OCI-LY7 (cell line): ENCODE results near the gene BBOX1. TPM values are rescaled to one million over a fixed set of nuclear protein-coding genes. Genes with fewer than 3 reads are reported as not detected.
"Not testable (repeated sequence)": the region's sequence is repeated elsewhere in the genome, so short reads cannot be mapped to it uniquely, and the experiment has no call there.

ENCODE experiments used
- BruUV-seq: library from RNA; stranded (reverse); fragments of 400-500 nt; replicated peaks from 2 replicates; lab custom pipeline; 2021; lab: Mats Ljungman, UMichigan
- CTCF ChIA-PET: fragments of 300-600 bp; sonication (Branson Sonifier 250); formaldehyde crosslinking; loops from one replicate; lab custom pipeline; 2022; ENCODE audit warnings: antibody characterized with exemption; ENCODE audit not compliant: unreplicated experiment; lab: Charles Lee
- POLR2A ChIA-PET: fragments of 300-600 bp; sonication (Branson Sonifier 250); formaldehyde crosslinking; loops from one replicate; lab custom pipeline; 2022; ENCODE audit warnings: antibody characterized with exemption; lab: Charles Lee
- DNase-seq: peaks from one replicate; pipeline ENCODE4 v3.0.0-alpha.2; 2015; ENCODE audit warnings: low spot score
- H2AFZ ChIP-seq: fragments of 200-600 bp; sonication (generic), shearing (Covaris generic); 2 replicates; pipeline ENCODE4 v1.6.1; 2014; ENCODE audit warnings: mild to moderate bottlenecking, antibody characterized with exemption, low read length, moderate library complexity
- H3K27ac ChIP-seq: fragments of 200-600 bp; sonication (generic); 2 replicates; pipeline ENCODE4 v1.5.1; 2014; ENCODE audit warnings: mixed run types, low read depth, mild to moderate bottlenecking, moderate library complexity, low read length, inconsistent platforms; ENCODE audit not compliant: poor library complexity, severe bottlenecking
- H3K36me3 ChIP-seq: fragments of 200-600 bp; sonication (generic); 2 replicates; pipeline ENCODE4 v1.6.1; 2014; ENCODE audit warnings: mild to moderate bottlenecking, antibody characterized with exemption, low read length, moderate library complexity, mixed read lengths; ENCODE audit not compliant: insufficient read depth
- H3K4me1 ChIP-seq: fragments of 200-600 bp; sonication (generic); 2 replicates; pipeline ENCODE4 v1.5.1; 2014; ENCODE audit warnings: mild to moderate bottlenecking, low read length; ENCODE audit not compliant: insufficient read depth, poor library complexity, severe bottlenecking
- H3K4me2 ChIP-seq: fragments of 200-600 bp; sonication (generic); 2 replicates; pipeline ENCODE4 v1.6.1; 2014; ENCODE audit warnings: mild to moderate bottlenecking, low read length
- H3K4me3 ChIP-seq: fragments of 200-600 bp; sonication (generic); 2 replicates; pipeline ENCODE4 v1.5.1; 2014; ENCODE audit warnings: mild to moderate bottlenecking, low read depth, low read length; ENCODE audit not compliant: poor library complexity, severe bottlenecking
- H3K79me2 ChIP-seq: fragments of 200-600 bp; sonication (generic); 2 replicates; pipeline ENCODE4 v1.6.1; 2016; ENCODE audit warnings: low read depth, mild to moderate bottlenecking, low read length, moderate library complexity, mixed read lengths; ENCODE audit not compliant: insufficient read depth
- H3K9me2 ChIP-seq: fragments of 200-600 bp; sonication (generic); 2 replicates; pipeline ENCODE4 v1.6.1; 2016; ENCODE audit warnings: mild to moderate bottlenecking, low read length, mixed read lengths; ENCODE audit not compliant: insufficient read depth
- H3K9me3 ChIP-seq: fragments of 200-600 bp; sonication (generic); 2 replicates; pipeline ENCODE4 v1.6.1; 2014; ENCODE audit warnings: mild to moderate bottlenecking, mixed run types, low read length, mixed read lengths
- H4K20me1 ChIP-seq: fragments of 200-600 bp; sonication (generic); 2 replicates; pipeline ENCODE4 v1.6.1; 2014; ENCODE audit warnings: mild to moderate bottlenecking, antibody characterized with exemption, low read length, moderate library complexity, mixed read lengths; ENCODE audit not compliant: insufficient read depth
- EZH2phosphoT487 ChIP-seq: fragments of 200-600 bp; sonication (generic); IDR thresholded peaks from 2 replicates; pipeline ENCODE4 v1.6.1; 2018; ENCODE audit warnings: low read depth, borderline replicate concordance, mild to moderate bottlenecking, mixed run types, antibody characterized with exemption, low read length, moderate library complexity, mixed read lengths
- intact Hi-C: fragments of 100-400 bp; cut with micrococcal nuclease; formaldehyde crosslinking; loops from one replicate; pipeline ENCODE4 v1.10.0; 2022; ENCODE audit not compliant: unreplicated experiment
- total RNA-seq, 2 experiments: library from RNA; depleted of rRNA in 1 of 2; stranded (reverse); fragments of >200 nt in 1 of 2; shearing (Covaris generic) in 1 of 2; gene quantifications; 2 replicates each; pipeline ENCODE4 v1.2.3, GENCODE V29; 2014 to 2022
- TF ChIP-seq, protein P1 (sequence below): fragments of 200-600 bp; sonication (generic); conservative IDR thresholded peaks from 2 replicates; pipeline ENCODE4 v1.5.1; 2014; ENCODE audit warnings: mild to moderate bottlenecking, antibody characterized with exemption, low read length, moderate library complexity, mixed read lengths

Gene BBOX1
- total RNA-seq, 2 experiments from 2014 or later, result not detected

DNA sequence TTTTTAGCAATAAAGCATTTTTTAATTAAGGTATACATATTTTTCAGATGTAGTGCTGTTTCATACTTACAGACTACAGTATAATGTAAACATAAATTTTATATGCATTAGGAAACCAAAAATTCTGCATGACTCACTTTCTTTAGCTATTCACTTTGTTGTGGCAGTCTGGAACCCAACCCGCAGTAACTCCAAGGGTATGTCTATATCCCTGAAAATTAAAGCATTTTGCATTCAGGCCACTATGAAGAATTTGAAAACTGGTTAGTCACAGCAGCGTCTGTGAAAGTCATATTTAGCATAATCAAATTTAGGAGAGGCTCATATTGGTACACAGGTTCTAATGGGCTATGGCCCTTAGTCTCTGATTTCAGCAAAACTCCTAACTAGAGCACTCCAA lies 46.8 kb downstream of the BBOX1 start:
- intact Hi-C loops, result no loop called here
- TF ChIP-seq, protein P1, sequence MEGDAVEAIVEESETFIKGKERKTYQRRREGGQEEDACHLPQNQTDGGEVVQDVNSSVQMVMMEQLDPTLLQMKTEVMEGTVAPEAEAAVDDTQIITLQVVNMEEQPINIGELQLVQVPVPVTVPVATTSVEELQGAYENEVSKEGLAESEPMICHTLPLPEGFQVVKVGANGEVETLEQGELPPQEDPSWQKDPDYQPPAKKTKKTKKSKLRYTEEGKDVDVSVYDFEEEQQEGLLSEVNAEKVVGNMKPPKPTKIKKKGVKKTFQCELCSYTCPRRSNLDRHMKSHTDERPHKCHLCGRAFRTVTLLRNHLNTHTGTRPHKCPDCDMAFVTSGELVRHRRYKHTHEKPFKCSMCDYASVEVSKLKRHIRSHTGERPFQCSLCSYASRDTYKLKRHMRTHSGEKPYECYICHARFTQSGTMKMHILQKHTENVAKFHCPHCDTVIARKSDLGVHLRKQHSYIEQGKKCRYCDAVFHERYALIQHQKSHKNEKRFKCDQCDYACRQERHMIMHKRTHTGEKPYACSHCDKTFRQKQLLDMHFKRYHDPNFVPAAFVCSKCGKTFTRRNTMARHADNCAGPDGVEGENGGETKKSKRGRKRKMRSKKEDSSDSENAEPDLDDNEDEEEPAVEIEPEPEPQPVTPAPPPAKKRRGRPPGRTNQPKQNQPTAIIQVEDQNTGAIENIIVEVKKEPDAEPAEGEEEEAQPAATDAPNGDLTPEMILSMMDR, result no peak
- no peak for TF ChIP-seq EZH2phosphoT487
- CTCF ChIA-PET, result no interaction called here
- no TSS peak for BruUV-seq
- no peak overlapping the region for H2AFZ ChIP-seq
- no peaks in the 10 kb centered on the region for H3K9me3 ChIP-seq
- no peak for DNase-seq
- POLR2A ChIA-PET, result interaction anchor here (0.7 to 2.0 kb wide), 2 partner anchors 11 to 23 kb away, joined by 3 to 5 read pairs; no protein-coding TSS in a partner anchor
- no peak overlapping the region for H3K4me3 ChIP-seq
- H4K20me1 ChIP-seq, result no peaks in the 10 kb centered on the region
- H3K36me3 ChIP-seq, result no peaks in the 10 kb centered on the region
- no peaks in the 10 kb centered on the region for H3K4me1 ChIP-seq
- H3K9me2 ChIP-seq, result no peaks in the 10 kb centered on the region
- no peak overlapping the region for H3K27ac ChIP-seq
- H3K79me2 ChIP-seq, result no peaks in the 10 kb centered on the region
- H3K4me2 ChIP-seq, result no peak overlapping the region

DNA sequence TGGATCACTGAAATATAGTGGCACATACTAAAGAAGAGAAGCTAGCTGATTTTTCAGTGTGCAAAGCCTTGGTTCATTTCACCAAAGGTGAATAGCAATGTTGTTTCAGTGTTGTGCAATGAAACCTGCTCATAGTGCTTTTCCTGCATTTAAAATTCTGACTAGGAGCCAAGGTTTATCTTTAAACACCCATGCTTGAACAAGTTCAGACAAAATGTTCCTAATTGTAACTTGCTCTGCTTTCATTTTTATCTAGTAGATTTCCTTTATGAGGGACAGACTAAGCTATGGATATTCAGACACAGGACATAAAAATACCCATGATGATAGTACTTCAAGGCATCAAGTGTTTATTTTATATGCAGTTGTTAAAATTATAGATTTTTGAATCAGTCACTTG lies 47.7 kb downstream of the BBOX1 start:
- H4K20me1 ChIP-seq, result no peaks in the 10 kb centered on the region
- CTCF ChIA-PET, result no interaction called here
- H3K9me3 ChIP-seq, result no peaks in the 10 kb centered on the region
- no peak overlapping the region for H2AFZ ChIP-seq
- no peak overlapping the region for H3K4me3 ChIP-seq
- no peaks in the 10 kb centered on the region for H3K79me2 ChIP-seq
- no peak overlapping the region for H3K4me2 ChIP-seq
- BruUV-seq, result no TSS peak
- TF ChIP-seq, protein P1, result no peak
- TF ChIP-seq EZH2phosphoT487, result no peak
- POLR2A ChIA-PET, result interaction anchor here (1.0 kb wide), 2 partner anchors 30 to 34 kb away, joined by 3 read pairs; no protein-coding TSS in a partner anchor
- no peaks in the 10 kb centered on the region for H3K9me2 ChIP-seq
- intact Hi-C loops, result no loop called here
- no peak overlapping the region for H3K27ac ChIP-seq
- H3K4me1 ChIP-seq, result no peaks in the 10 kb centered on the region
- no peak for DNase-seq
- H3K36me3 ChIP-seq, result no peaks in the 10 kb centered on the region

DNA sequence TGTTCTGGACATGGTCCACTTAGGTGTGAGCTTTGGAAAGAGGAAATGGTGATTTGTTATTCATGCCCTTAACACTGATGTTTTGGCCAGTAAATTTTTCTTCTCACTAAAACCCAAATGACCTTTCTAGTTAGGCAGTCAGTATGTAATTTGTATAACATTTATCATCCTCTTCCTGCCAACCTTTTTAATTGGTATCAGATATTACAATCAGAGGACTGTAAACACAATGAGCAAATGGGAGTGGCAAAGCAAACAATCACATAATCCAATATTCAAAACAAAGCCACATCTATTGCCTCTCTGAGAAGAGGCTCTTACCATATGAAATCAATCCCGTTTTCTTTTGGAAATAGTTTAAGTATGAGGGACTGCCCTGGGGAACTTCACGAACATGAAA lies 49.1 kb downstream of the BBOX1 start:
- Histone ChIP-seq H3K36me3 (no peaks in the 10 kb centered on the region), H2AFZ (no peak overlapping the region), H3K4me3 (no peak overlapping the region), H3K79me2 (no peaks in the 10 kb centered on the region), H3K27ac (no peak overlapping the region), H3K4me1 (no peaks in the 10 kb centered on the region), H4K20me1 (no peaks in the 10 kb centered on the region), H3K4me2 (no peak overlapping the region), H3K9me2 (no peaks in the 10 kb centered on the region), H3K9me3 (no peaks in the 10 kb centered on the region)
- TF ChIP-seq, protein P1, result no peak
- TF ChIP-seq EZH2phosphoT487, result no peak
- intact Hi-C loops, result no loop called here
- no peak for DNase-seq
- ChIA-PET CTCF (no interaction called here), POLR2A (interaction anchor here (0.6 kb wide), 2 partner anchors 45 to 401 kb away, joined by 3 read pairs; no protein-coding TSS in a partner anchor)
- BruUV-seq, result no TSS peak

- H3K36me3 ChIP-seq, POLR2A ChIA-PET, H2AFZ ChIP-seq, H3K9me3 ChIP-seq, H3K4me3 ChIP-seq, H3K9me2 ChIP-seq, H3K4me2 ChIP-seq, DNase-seq, H3K27ac ChIP-seq, intact Hi-C loops, BruUV-seq, H3K79me2 ChIP-seq, H4K20me1 ChIP-seq, CTCF ChIA-PET, H3K4me1 ChIP-seq: not testable (repeated sequence)
Observed at GRCh38 chr11:27090357-27090948, 49.8 kb downstream of the BBOX1 start.
